B cell (primary cell): ENCODE data around the gene ASB18. TPM values are rescaled to one million over a fixed set of nuclear protein-coding genes. Genes with fewer than 3 reads are reported as not detected.

Source experiments
- ATAC-seq: fragments of 200-7000 bp; cut with Tn5 transposase; one replicate; pipeline ENCODE4 v1.10.0; 2021; ENCODE audit warnings: low read depth, mild to moderate bottlenecking, moderate number of reproducible peaks, moderate library complexity
- CTCF ChIA-PET: fragments of 350-600 bp; sonication (Branson Sonifier 250); formaldehyde crosslinking; loops from one replicate; lab custom pipeline; 2021; ENCODE audit warnings: antibody characterized with exemption, inconsistent platforms; lab: Charles Lee
- POLR2A ChIA-PET: fragments of 350-600 bp; sonication (Branson Sonifier 250); formaldehyde crosslinking; loops from one replicate; lab custom pipeline; 2021; ENCODE audit warnings: antibody characterized with exemption; lab: Charles Lee
- DNase-seq: peaks from one replicate; pipeline ENCODE4 v3.0.0; 2013
- H2AFZ ChIP-seq: 2 replicates; pipeline ENCODE4 v1.6.1; 2012; ENCODE audit warnings: mild to moderate bottlenecking, low read depth, low read length; ENCODE audit not compliant: insufficient read depth, poor library complexity, severe bottlenecking
- H3K27ac ChIP-seq, 2 donors: 1 replicate in 1 of 2; 2 replicates in 1 of 2; pipeline ENCODE4 v1.5.1; 2012 to 2013; ENCODE audit warnings: low read length in 2 of 2, mild to moderate bottlenecking in 2 of 2, moderate library complexity in 1 of 2
- H3K27me3 ChIP-seq, 4 experiments: fragments of 200-600 bp in 1 of 4; sonication (generic) in 1 of 4; replicated peaks in 1 of 4; 1 replicate in 2 of 4; 2 replicates in 2 of 4; pipeline versions ENCODE4 v1.6.1 to v1.7.0; 2013 to 2016; ENCODE audit warnings: low read length in 3 of 4, mild to moderate bottlenecking in 2 of 4, mixed read lengths in 1 of 4, moderate library complexity in 1 of 4; ENCODE audit not compliant: insufficient read depth in 4 of 4, control insufficient read depth in 3 of 4; ENCODE audit errors: control extremely low read depth in 1 of 4
- H3K36me3 ChIP-seq, 2 experiments: replicated peaks in 1 of 2; 1 replicate in 1 of 2; 2 replicates in 1 of 2; pipeline versions ENCODE4 v1.6.1 to v1.7.1; 2013; ENCODE audit warnings: low read length in 1 of 2; ENCODE audit not compliant: insufficient read depth in 2 of 2, control insufficient read depth in 1 of 2; ENCODE audit errors: control extremely low read depth in 1 of 2, extremely low read depth in 1 of 2
- H3K4me1 ChIP-seq, 2 donors: fragments of 200-600 bp in 1 of 2; sonication (generic) in 1 of 2; 1 replicate in 1 of 2; 2 replicates in 1 of 2; pipeline versions ENCODE4 v1.5.1 to v1.6.1; 2013 to 2017; ENCODE audit warnings: low read length in 2 of 2; ENCODE audit not compliant: control insufficient read depth in 2 of 2, insufficient read depth in 2 of 2
- H3K4me2 ChIP-seq: replicated peaks from 2 replicates; pipeline ENCODE3; 2012; ENCODE audit warnings: mild to moderate bottlenecking, low read depth, low read length; ENCODE audit not compliant: poor library complexity, severe bottlenecking
- H3K4me3 ChIP-seq, 5 experiments: fragments of 200-600 bp in 1 of 5; sonication (generic) in 1 of 5; 1 replicate in 3 of 5; 2 replicates in 2 of 5; pipeline versions ENCODE4 v1.5.1 to v1.7.0; 2011 to 2016; ENCODE audit warnings: low read length in 4 of 5, mild to moderate bottlenecking in 4 of 5, low read depth in 2 of 5, control low read depth in 1 of 5, moderate library complexity in 1 of 5; ENCODE audit not compliant: insufficient read depth in 1 of 5; ENCODE audit errors: control extremely low read depth in 1 of 5, extremely low read depth in 1 of 5
- H3K79me2 ChIP-seq: fragments of 200-600 bp; sonication (generic); one replicate; pipeline ENCODE4 v1.6.0; 2016; ENCODE audit warnings: low read length; ENCODE audit not compliant: control insufficient read depth, insufficient read depth
- H3K9ac ChIP-seq: fragments of 200-600 bp; sonication (generic); 2 replicates; pipeline ENCODE4 v1.6.1; 2017; ENCODE audit warnings: mild to moderate bottlenecking, low read length, moderate library complexity
- H3K9me3 ChIP-seq, 3 donors: one replicate each; pipeline versions ENCODE4 v1.6.1 to v1.7.1; 2013; ENCODE audit warnings: low read length in 2 of 3; ENCODE audit not compliant: control insufficient read depth in 2 of 3, insufficient read depth in 1 of 3; ENCODE audit errors: control extremely low read depth in 1 of 3
- H4K20me1 ChIP-seq: 2 replicates; pipeline ENCODE4 v1.6.0; 2012; ENCODE audit warnings: mild to moderate bottlenecking, low read length; ENCODE audit not compliant: insufficient read depth, control insufficient read depth, poor library complexity, severe bottlenecking
- H3K27ac Mint-ChIP-seq: one replicate; pipeline ENCODE4 v1.8.0; 2021; ENCODE audit warnings: mixed read lengths
- H3K27me3 Mint-ChIP-seq: one replicate; pipeline ENCODE4 v1.8.0; 2021; ENCODE audit warnings: mixed read lengths
- H3K4me1 Mint-ChIP-seq: one replicate; pipeline ENCODE4 v1.8.0; 2021; ENCODE audit warnings: mixed read lengths
- H3K4me3 Mint-ChIP-seq: one replicate; pipeline ENCODE4 v1.8.0; 2021; ENCODE audit warnings: mixed read lengths
- H3K9me3 Mint-ChIP-seq: one replicate; pipeline ENCODE4 v1.8.0; 2022; ENCODE audit warnings: mixed read lengths; ENCODE audit not compliant: insufficient read depth
- EZH2 ChIP-seq: IDR thresholded peaks from 2 replicates; pipeline ENCODE4 v1.6.1; 2012; ENCODE audit warnings: borderline replicate concordance, low read depth, mild to moderate bottlenecking, moderate library complexity, low read length; ENCODE audit not compliant: insufficient read depth, poor library complexity, severe bottlenecking
- WGBS: methylation state at CpG from one replicate; pipeline ENCODE4 v1.1.5; 2013; ENCODE audit warnings: missing lambda C conversion rate; ENCODE audit not compliant: insufficient coverage; 5-methylcytosine and 5-hydroxymethylcytosine counted together
- intact Hi-C: fragments of 100-400 bp; cut with micrococcal nuclease; formaldehyde crosslinking; loops from one replicate; pipeline ENCODE4 v1.10.0; 2022
- polyA plus RNA-seq: library from polyadenylated mRNA; depleted of rRNA; stranded (reverse); fragments of >200 nt; gene quantifications from 2 replicates; pipeline ENCODE4 v1.2.3, GENCODE V29; 2012
- total RNA-seq, 2 donors: library from RNA; stranded (reverse); fragments of 120-200 nt in 1 of 2; gene quantifications; 1 replicate in 1 of 2; 2 replicates in 1 of 2; pipeline versions ENCODE4 v1.2.3 to v1.2.4, GENCODE V29; 2013 to 2022
- TF ChIP-seq, protein P1 (sequence below): fragments of 200-600 bp; IDR thresholded peaks from one replicate; pipeline ENCODE4 v1.8.0; 2022; ENCODE audit warnings: antibody characterized with exemption, mild to moderate bottlenecking

ASB18 gene
- total and polyA plus RNA-seq, 2 donors (not counting 1 experiment from before 2014, with no cell fraction given): not detected

DNA sequence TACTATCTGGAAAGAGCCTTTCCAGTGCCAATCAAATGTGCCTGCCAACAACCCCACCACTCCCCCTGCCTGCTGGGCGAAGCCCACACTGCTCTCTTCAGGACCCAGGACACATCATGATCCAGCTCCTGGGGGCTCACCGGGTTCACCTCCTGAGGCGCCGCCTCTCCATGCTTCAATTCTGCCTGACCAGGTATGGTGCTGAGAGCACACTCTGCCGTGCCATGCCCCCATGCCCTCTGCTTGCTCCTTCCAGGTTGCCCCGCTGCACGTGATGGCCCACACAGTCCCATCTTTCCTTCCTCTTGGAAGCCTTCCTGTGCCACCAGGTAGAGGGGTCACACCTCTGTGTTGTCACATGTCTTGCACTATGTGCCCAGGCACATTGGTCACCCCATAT lies 47.5 kb downstream of the ASB18 start:
- no peak for ATAC-seq
- no peaks in the 10 kb centered on the region for H4K20me1 ChIP-seq

DNA sequence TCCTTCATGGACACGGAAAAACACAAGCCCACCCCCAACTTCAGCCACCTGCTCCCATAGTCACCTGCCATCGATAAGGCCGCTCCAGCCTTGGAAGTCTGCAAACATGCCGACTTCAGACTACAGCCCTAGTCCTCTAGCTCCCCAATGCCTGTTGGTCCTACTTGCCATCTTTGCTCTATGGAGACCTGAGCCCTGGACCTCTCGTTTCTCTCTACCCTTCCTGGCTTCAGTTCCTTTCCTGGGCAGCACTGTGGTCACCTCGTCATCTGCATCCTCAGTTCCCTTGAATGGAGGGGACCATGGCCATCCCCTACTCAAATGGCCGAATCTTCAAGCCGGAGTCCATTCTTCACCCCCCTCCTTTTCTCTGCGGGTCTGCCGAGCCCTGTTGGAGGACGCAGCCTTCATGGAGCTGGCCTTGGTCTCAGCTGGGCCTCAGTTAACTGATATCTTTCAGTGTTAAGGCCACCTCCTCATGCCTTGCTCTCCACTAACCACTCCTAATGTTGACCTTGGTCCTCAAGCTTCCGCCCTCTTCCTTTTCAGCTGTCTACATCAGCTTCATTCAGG lies 48.4 kb downstream of the ASB18 start:
- no peaks in the 10 kb centered on the region for H4K20me1 ChIP-seq
- no peak overlapping the region for H3K4me3 Mint-ChIP-seq
- WGBS: 95% methylated on average over 12 of the region's 12 CpGs
- H3K27me3 ChIP-seq: no peaks in the 10 kb centered on the region
- no peak overlapping the region for H3K9ac ChIP-seq
- no peak overlapping the region for H3K4me3 ChIP-seq
- no peak overlapping the region for H2AFZ ChIP-seq
- H3K4me2 ChIP-seq: no peak overlapping the region
- H3K9me3 ChIP-seq: peaks cover 0 to 21% (median 0%) of the 10 kb centered on the region in 3 donors
- DNase-seq (no peak), ATAC-seq (no peak)
- intact Hi-C loops: no loop called here
- H3K27ac ChIP-seq: no peak overlapping the region
- no peaks in the 10 kb centered on the region for H3K4me1 Mint-ChIP-seq
- no peak overlapping the region for H3K27ac Mint-ChIP-seq
- no peaks in the 10 kb centered on the region for H3K79me2 ChIP-seq
- H3K27me3 Mint-ChIP-seq: peaks cover 22% of the 10 kb centered on the region
- no peaks in the 10 kb centered on the region for H3K36me3 ChIP-seq
- ChIA-PET CTCF (no interaction called here), POLR2A (no interaction called here)
- TF ChIP-seq, protein P1, sequence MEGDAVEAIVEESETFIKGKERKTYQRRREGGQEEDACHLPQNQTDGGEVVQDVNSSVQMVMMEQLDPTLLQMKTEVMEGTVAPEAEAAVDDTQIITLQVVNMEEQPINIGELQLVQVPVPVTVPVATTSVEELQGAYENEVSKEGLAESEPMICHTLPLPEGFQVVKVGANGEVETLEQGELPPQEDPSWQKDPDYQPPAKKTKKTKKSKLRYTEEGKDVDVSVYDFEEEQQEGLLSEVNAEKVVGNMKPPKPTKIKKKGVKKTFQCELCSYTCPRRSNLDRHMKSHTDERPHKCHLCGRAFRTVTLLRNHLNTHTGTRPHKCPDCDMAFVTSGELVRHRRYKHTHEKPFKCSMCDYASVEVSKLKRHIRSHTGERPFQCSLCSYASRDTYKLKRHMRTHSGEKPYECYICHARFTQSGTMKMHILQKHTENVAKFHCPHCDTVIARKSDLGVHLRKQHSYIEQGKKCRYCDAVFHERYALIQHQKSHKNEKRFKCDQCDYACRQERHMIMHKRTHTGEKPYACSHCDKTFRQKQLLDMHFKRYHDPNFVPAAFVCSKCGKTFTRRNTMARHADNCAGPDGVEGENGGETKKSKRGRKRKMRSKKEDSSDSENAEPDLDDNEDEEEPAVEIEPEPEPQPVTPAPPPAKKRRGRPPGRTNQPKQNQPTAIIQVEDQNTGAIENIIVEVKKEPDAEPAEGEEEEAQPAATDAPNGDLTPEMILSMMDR: no peak
- TF ChIP-seq EZH2: no peak
- no peaks in the 10 kb centered on the region for H3K4me1 ChIP-seq
- H3K9me3 Mint-ChIP-seq: no peaks in the 10 kb centered on the region

More for the DNA sequence above, 47.5 kb downstream of the ASB18 start:
- 96% methylated on average over 7 of the region's 7 CpGs for WGBS
- Histone ChIP-seq H3K27me3 (no peaks in the 10 kb centered on the region), H3K4me2 (no peak overlapping the region), H3K4me1 (no peaks in the 10 kb centered on the region), H3K36me3 (no peaks in the 10 kb centered on the region), H3K79me2 (no peaks in the 10 kb centered on the region), H3K9me3 (peaks cover 0 to 15% (median 0%) of the 10 kb centered on the region in 3 donors), H2AFZ (no peak overlapping the region), H3K4me3 (no peak overlapping the region), H3K9ac (no peak overlapping the region), H3K27ac (no peak overlapping the region)
- TF ChIP-seq EZH2: no peak
- TF ChIP-seq, protein P1: no peak
- Mint-ChIP-seq H3K4me1 (no peaks in the 10 kb centered on the region), H3K4me3 (no peak overlapping the region), H3K27me3 (peaks cover 17% of the 10 kb centered on the region), H3K9me3 (no peaks in the 10 kb centered on the region), H3K27ac (no peak overlapping the region)
- ChIA-PET CTCF (no interaction called here), POLR2A (no interaction called here)
- DNase-seq: no peak
- intact Hi-C loops: no loop called here
